HK-2 (cell line): ENCODE results near the gene TRIM6.
A peak's percentile ranks its signal among the peaks of the same experiment; 100 is the strongest.
"Not testable (repeated sequence)": the region's sequence is repeated elsewhere in the genome, so short reads cannot be mapped to it uniquely, and the experiment has no call there.

Experiments
- DNase-seq: peaks from one replicate; pipeline ENCODE4 v3.0.0-alpha.2; 2018; ENCODE audit not compliant: unreplicated experiment

The TRIM6 gene

DNA sequence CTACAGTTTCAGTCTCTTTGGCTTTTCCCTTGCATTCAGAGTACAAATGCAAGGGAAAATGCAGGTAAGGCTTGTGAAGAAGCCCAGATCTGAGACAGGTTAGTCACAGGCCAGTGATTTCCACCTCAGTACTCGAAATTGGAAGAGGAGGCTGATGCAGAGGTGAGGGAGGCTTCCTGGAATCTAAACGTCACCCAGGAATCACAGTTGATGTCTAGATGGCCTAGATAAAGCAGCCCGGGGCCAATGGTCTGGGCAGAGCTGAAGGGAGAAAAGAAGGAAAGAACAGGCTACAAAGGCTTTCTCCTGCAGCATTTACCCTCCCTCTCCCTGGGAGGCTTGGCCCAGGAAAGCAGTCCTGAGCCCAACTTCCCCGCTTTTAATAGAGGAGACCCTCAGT is 8.5 kb downstream of the TRIM6 start:
- no peak for DNase-seq

DNA sequence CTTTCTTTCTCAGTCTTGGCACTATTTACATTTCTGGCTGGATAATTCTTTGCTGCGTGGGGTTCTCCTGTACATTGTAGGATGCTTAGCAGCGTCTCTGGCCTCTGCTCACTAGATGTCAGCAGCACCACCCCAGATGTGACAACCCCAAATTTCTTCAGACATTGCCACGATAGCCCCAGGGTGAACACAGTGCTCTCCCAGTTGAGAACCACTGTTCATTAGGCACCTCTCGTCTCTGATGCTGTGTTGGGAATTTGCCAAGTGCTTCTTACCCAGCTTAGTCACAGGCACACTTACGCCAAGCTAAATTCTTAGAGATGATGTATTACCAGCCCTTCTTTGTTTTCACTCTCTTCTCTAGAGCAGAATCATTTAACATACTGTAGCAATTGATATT is 9.4 kb downstream of the TRIM6 start:
- DNase-seq: no peak

DNA sequence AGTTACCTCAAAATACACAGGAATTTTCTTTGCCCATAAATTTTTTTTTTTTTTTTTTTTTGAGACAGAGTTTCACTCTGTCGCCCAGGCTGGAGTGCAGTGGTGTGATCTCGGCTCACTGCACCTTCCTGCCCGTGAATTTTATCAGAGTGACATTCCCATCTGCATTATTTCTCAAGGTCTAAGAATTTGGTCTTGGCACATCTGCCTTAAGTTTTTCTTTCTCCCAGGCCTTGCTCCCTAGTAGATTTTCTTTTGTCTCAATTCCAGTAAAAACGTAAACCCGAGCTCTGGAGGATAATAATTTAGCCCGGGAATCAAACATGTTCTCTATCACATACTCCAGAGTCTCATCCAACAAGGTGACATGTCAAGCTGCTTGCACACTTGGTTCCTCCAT is 12.4 kb downstream of the TRIM6 start:
- DNase-seq: no peak

DNA sequence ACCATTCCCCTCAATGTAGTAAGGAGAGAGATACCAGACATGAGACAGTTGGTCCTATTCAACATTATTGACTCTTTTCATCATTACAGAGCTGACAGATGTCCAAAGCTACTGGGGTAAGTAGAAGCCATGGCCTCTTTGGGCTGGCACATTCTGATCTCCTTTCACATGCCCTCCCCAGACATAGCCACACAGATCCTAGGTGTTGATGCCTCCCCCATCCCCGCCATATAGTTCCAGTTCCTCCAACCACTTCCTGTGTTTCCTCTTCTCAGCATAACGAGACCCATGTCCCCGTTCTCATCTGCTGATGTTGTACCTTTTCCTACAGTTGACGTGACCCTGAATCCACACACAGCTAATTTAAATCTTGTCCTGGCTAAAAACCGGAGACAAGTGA is 14.0 kb downstream of the TRIM6 start:
- no peak for DNase-seq

DNA sequence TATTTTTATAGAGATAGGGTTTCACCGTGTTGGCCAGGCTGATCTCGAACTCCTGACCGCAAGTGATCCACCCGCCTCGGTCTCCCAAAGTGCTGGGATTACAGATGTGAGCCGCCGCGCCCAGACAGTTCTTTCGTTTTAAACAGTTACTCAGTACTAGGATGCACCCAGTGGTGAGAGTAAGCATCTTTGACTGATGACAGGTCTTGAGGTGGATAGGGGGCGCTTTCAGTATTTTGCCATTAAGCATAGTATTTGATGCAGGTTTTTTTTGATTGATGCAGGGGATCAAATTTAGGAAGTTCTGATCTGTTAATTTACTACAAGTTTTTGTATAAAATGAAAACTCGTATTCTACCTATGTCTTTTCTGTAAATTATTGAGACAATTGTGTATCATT is 15.2 kb downstream of the TRIM6 start:
- DNase-seq: no peak

DNA sequence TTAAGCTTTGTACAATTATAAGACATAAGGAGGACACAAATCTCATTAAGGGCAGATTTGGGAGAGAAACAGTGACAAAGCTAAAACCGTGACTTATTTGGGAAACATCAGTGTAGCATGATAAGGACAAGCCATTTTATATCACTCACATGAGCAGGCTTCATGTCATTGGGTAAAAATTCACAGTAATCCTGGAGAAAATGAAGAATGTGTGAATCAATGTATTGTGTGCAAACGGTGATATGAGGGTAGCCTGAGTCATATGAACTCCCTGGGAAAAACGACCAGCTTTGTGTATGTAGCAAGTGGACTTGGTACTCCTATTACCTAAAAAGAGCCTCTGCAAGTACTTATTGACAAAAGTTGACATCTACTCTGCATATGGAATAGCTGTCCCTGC is 22.4 kb downstream of the TRIM6 start:
- DNase-seq: no peak

DNA sequence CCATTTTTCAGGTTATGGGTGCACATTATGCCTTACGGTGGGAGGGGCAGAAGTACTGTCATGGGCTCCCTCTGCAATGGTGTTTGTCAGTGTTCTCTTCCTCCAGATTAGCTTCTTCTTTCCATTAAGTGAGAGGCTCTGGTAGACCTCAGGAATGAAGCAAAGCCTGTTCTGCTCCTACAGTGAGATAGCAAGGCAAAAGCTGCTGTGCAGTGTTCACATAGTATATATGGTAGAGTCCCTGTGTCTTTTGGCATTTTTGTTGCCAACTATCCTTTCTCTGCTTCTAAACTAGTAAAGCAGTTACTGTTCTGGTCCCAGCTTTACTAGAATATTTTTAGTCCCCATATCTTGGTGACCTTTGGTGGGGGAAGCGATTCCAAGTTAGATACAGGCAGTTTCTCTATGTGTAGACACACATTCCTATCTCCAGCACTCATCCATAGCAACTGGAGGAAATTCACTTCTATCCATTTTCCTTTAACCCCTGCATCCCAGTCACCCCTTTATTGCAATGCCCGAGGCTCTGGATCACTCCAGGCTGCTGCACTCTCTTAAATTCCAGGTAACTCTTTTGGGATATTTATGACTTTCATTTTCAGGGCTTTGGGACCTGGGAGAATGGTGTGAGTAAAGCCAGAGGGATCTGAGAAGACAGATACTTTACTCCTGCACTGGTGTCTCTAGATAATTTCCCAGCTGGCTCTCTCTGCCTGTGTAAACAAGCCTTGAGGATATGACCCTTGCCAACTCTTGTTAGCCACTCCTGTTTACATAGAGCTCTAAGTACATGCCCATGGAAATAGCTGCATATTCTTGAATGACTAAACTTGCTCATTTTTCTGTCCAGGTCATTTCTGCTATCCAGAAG is 24.4 kb downstream of the TRIM6 start:
- no peak for DNase-seq

DNA sequence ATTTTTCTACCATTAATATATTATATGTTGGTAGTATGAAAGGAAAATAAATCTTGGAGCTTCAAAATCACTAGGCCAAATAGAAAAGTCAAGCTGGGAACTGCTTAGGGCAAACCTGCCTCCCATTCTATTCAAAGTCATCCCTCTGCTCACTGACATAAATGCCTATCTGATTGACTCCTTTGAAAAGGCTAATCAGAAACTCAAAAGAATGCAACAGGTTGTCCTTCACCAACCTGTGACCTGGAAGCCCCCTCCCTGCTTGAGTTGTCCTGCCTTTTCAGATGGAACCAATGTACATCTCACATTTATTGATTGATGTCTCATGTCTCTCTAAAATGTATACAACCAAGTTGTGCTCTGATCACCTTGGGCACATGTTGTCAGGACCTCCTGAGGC is 25.1 kb downstream of the TRIM6 start:
- no peak for DNase-seq

DNA sequence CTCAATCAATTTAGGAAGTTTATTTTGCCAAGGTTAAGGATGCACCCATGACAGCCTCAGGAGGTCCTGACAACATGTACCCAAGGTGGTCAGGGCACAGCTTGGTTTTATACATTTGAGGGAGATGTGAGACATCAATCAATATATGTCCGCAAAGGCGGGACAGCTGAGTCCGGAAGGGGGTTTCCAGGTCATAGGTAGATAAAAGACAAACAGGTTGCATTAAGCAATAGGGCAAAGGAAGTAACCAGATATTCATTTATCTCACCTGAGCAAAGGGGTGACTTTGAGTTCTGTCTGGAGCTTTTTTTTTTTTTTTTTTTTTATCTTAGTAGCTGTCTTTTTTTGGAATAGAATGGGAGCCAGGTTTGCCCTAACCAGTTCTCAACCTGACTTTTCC is 26.4 kb downstream of the TRIM6 start:
- DNase-seq: no peak

DNA sequence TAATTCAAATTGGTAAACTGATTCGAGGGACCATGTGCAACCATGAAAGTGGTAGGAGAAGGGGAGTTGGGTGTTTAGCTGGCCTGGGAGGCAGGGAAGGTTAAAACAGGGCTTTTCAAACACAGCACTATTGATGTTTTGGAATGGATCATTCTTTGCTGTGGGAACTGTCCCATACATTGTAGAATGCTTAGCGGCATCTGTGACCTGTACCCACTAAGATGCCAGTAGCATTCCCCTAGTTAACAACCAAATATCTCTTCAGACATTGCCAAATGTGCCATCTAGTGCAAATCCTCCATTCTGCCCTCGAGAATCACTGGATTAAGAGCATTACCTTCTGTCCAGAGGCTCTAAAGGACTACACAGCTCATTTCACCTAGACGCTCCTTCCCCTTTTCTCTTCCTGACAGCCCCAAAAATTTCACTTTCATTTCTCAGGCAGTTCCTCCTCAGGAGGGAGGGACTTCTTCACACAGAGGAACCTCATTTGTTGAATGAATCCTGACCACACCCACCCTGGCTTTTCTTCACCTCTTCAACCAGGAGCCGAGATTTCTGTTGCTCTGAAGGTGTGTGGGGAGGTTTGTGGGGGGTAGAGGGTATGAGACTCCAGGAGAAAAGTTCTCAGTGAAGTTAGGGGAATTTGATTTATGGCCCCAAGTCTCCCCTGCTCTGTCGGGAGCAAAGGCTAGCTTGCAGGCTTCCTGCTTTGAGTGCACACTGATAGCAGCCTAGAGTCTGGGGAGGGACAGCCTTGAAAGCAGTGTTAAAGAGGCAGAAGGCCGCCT is 28.2 kb downstream of the TRIM6 start, which contains the start of gene TRIM34:
Gene TRIM34 (plus strand): TSS at position 513 of the 791 bp plus-strand sequence. CDS start 7,331 bp downstream, outside the sequence.
- peak; percentile 22 for DNase-seq

DNA sequence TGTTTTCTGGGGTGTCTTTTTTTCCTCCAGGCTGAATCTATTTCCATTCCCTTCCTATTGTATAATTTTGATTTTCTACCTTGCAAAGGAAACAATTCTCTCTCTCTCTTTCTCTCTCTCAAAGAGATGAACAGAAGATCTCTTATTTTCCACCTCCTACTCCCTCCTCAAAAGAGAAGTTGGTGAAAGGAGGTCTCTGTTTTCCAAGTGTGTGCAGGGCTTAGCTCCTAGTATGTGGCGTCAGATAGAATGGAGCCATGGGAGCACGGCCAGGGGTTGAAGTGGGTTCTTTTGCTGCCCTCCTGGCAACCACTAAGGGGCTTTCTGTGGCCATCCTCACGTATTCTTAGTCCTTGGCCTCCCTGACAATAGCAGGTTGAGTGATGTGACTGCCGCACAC is 28.8 kb downstream of the TRIM6 start:
- DNase-seq: no peak

DNA sequence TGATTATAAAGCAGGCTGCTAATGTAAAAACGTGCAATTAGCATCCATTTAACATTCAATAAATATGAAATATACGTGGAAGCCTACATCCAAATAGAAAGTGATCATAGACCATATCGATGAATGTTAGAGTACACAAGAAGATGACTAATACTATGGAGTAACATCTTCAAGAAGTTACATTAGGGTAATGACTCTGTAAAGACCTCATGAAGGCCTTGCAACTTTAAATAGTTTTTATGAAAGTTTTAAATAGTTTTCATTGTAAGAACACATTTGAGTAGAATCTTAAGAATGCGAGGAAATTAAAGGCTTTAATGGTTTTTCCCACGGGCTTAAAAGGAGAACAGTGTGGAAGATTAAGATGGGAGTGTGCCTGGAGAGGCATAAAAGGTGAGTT is 29.8 kb downstream of the TRIM6 start:
- no peak for DNase-seq

DNA sequence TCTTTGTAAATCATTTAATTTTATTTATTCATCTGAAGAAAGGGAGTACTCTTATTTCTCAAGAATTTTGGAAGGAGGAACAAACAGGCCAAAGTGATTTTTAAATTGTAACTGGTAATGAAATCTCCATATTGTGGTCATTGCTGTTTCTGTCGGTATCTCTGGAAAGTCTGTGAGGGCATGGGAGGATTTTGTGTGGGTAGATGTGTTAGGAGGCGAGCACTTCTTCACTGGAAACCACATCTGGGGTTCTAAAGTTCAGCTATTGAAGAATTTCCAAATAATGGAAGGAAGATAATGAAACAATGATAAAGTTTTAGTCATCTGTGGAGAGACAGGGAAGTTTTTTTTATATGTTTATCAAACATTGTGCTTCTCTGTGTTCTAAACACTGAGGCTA is 35.0 kb downstream of the TRIM6 start:
- no peak for DNase-seq

DNA sequence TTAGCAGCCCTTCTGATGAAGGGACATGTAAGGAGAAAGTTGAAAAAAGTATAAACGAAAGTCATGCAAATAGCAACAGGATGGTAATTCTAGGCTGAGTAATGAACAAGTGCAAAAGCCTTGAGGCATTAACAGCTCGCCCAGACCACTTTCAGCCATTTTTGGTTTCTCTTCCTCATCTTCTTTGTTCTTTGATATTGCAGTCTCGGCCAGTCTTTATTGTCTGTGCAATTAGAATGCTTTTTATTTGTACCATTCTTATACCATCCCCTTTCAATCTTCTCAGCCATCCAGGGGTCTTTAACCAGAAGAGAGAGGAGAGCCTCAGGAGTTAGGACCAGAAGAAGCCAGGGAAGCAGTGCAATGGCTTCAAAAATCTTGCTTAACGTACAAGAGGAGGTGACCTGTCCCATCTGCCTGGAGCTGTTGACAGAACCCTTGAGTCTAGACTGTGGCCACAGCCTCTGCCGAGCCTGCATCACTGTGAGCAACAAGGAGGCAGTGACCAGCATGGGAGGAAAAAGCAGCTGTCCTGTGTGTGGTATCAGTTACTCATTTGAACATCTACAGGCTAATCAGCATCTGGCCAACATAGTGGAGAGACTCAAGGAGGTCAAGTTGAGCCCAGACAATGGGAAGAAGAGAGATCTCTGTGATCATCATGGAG is 35.7 kb downstream of the TRIM6 start:
- DNase-seq: no peak

DNA sequence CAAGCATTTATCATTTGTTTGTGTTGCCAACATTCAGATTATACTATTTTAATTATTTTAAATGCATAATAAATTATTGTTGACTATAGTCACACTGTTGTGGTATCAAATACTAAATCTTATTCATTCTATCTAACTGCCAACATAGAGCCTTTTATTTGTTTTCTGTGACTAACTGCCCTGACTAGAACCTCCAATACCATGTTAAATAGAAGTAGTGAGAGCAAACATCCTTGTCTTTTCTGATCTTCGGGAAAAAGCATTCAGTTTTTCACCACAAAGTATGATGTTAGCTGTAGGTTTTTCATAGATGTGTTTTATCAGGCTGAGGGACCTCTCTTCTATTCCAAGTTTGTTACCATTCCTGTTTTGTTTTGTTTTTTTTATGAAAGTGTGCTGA is 43.5 kb downstream of the TRIM6 start:
- DNase-seq: no peak

DNA sequence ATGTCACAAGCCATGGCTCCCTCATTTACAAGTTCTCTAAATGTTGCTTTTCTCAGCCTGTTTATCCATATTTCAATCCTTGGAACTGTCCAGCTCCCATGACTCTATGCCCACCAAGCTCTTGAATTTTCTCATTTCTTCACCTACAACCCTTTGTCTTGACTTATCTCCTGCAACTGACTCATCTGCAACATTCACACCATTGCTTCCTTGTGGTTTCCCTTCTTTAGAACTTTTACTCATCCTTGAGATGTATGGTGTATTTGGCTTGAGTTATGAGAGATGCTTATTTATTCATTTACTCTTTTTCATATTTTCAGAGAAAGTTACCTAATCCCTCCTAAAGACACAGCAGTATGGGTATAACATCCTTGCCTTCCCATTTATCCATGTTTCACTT is 47.1 kb downstream of the TRIM6 start:
- no peak for DNase-seq

DNA sequence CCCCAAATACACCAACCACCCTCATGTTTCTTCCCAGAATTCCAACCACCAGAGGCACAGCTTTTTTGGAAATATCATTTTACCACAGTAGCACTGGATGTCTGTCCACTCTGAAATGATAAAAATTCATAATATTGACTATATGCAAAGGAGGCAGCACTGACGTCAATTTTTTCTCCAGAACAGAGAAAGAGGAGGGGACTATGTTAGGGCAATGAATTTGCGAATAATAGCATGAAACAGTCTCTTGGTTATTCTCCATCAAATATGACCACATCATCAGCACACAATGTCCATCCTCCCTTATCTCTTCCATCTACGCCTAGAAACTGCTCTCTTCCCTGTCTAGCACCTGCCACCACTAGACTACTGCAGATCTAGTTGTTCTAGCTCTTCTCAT is 49.7 kb downstream of the TRIM6 start:
- DNase-seq: no peak

DNA sequence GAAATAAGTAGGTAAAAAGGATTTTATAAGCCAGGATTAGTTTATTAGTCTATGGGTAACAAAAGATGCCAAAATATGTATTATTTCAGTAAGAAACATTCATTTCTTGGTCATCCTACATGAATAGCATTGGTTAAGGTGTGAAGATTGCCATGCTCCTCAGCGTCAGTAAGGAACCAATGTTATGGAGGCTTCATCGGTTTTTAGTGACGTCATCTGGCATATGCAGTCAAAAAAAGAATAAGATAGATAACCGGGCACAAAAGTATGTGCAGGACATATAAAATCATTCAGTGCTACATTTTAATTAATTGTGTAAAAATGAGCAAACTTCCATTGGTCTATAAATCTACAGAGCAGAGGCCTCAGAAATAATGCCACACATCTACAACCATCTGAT is 59.0 kb downstream of the TRIM6 start:
- no peak for DNase-seq

DNA sequence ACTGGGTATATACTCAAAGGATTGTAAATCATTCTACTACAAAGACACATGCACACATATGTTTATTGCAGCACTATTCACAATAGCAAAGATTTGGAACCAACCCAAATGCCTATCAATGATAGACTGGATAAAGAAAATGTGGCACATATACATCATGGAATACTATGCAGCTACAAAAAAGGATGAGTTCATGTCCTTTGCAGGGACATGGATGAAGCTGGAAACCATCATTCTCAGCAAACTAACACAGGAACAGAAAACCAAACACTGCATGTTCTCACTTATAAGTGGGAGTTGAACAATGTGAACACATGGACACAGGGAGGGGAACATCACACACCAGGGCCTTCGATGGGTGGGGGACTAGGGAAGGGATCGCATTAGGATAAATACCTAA is 60.5 kb downstream of the TRIM6 start:
- not testable (repeated sequence) for DNase-seq

DNA sequence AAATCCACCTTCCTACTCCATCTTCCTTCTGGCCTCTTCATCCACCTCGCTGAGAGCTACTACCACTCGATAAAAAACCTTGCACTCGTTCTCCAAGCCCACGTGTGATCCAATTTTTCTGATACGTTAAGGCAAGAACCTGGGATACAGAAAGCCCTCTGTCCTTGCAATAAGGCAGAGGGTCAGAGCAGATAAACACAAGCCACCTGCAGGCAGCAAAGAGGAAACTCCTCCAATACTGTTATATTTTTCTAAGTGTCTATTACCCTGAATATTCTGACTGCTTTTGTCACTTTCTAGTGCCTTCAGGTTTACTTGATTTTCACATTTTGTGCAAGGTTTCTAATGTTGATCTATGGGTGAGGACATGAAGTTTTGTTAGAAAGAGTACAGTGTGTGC is 61.9 kb downstream of the TRIM6 start:
- no peak for DNase-seq
